Neural progenitor cell (in vitro differentiated cells): Measurements from ENCODE around the gene CDK11A. TPM values are rescaled to one million over a fixed set of nuclear protein-coding genes. Genes with fewer than 3 reads are reported as not detected.
"Not testable (repeated sequence)": the region's sequence is repeated elsewhere in the genome, so short reads cannot be mapped to it uniquely, and the experiment has no call there.

Source experiments
- DNase-seq: peaks from one replicate; pipeline ENCODE4 v3.0.0-alpha.2; 2016; ENCODE audit warnings: low spot score
- H2AFZ ChIP-seq: fragments of 200-600 bp; sonication (generic); replicated peaks from 2 replicates; pipeline ENCODE4 v1.6.1; 2016; ENCODE audit warnings: antibody characterized with exemption
- H3F3A ChIP-seq: fragments of 200-600 bp; sonication (generic); 2 replicates; pipeline ENCODE4 v1.6.1; 2016; ENCODE audit warnings: antibody characterized with exemption, low read depth
- H3K27ac ChIP-seq: fragments of 200-600 bp; sonication (generic); 2 replicates; pipeline ENCODE4 v1.5.1; 2016; ENCODE audit warnings: mild to moderate bottlenecking
- H3K27me3 ChIP-seq: fragments of 200-600 bp; sonication (generic); 2 replicates; pipeline ENCODE4 v1.6.1; 2016; ENCODE audit warnings: mild to moderate bottlenecking, moderate library complexity
- H3K36me3 ChIP-seq: fragments of 200-600 bp; sonication (generic); 2 replicates; pipeline ENCODE4 v1.5.1; 2016
- H3K4me1 ChIP-seq: fragments of 200-600 bp; sonication (generic); 2 replicates; pipeline ENCODE4 v1.6.1; 2016; ENCODE audit warnings: mixed run types
- H3K4me2 ChIP-seq: fragments of 200-600 bp; sonication (generic); 2 replicates; pipeline ENCODE4 v1.6.1; 2016
- H3K4me3 ChIP-seq: fragments of 200-600 bp; sonication (generic); 2 replicates; pipeline ENCODE4 v1.5.1; 2016
- H3K79me2 ChIP-seq: fragments of 200-600 bp; sonication (generic); 2 replicates; pipeline ENCODE4 v1.6.1; 2016; ENCODE audit warnings: low read depth
- H3K9ac ChIP-seq: fragments of 200-600 bp; sonication (generic); 2 replicates; pipeline ENCODE4 v1.6.1; 2016
- H3K9me3 ChIP-seq: fragments of 200-600 bp; sonication (generic); 2 replicates; pipeline ENCODE4 v1.5.1; 2016; ENCODE audit warnings: low read depth
- H4K20me1 ChIP-seq: fragments of 200-600 bp; sonication (generic); 2 replicates; pipeline ENCODE4 v1.6.1; 2016; ENCODE audit warnings: low read depth
- H3K27ac Mint-ChIP-seq: 3 replicates; pipeline ENCODE4 v1.8.0; 2021; ENCODE audit warnings: mixed read lengths
- H3K27me3 Mint-ChIP-seq: 2 replicates; pipeline ENCODE4 v1.8.0; 2022; ENCODE audit warnings: low read depth, mild to moderate bottlenecking, inconsistent platforms, moderate library complexity, mixed read lengths; ENCODE audit not compliant: insufficient read depth
- H3K36me3 Mint-ChIP-seq: 3 replicates; pipeline ENCODE4 v1.8.0; 2021; ENCODE audit warnings: mixed read lengths
- H3K4me1 Mint-ChIP-seq: 3 replicates; pipeline ENCODE4 v1.8.0; 2021; ENCODE audit warnings: mixed read lengths
- H3K4me3 Mint-ChIP-seq: 3 replicates; pipeline ENCODE4 v1.8.0; 2021; ENCODE audit warnings: mild to moderate bottlenecking, moderate library complexity, mixed read lengths
- H3K9me3 Mint-ChIP-seq: 3 replicates; pipeline ENCODE4 v1.8.0; 2020; ENCODE audit warnings: mixed read lengths
- CTCF ChIP-seq: fragments of 200-600 bp; sonication (generic); IDR thresholded peaks from 2 replicates; pipeline ENCODE4 v1.5.1; 2017; ENCODE audit warnings: antibody characterized with exemption, mild to moderate bottlenecking
- EZH2 ChIP-seq: fragments of 200-600 bp; sonication (generic); IDR thresholded peaks from 2 replicates; pipeline ENCODE4 v1.6.1; 2017; ENCODE audit warnings: antibody characterized with exemption, mild to moderate bottlenecking, moderate library complexity
- EZH2phosphoT487 ChIP-seq: fragments of 200-600 bp; sonication (generic); IDR thresholded peaks from 2 replicates; pipeline ENCODE4 v1.6.1; 2017; ENCODE audit warnings: antibody characterized with exemption
- total RNA-seq: library from RNA; depleted of rRNA; stranded (reverse); fragments of >200 nt; gene quantifications from 2 replicates; pipeline ENCODE4 v1.2.3, GENCODE V29; 2015; ENCODE audit warnings: low replicate concordance

The CDK11A gene
- total RNA-seq, 1 donor from 2014 or later: 6.6 TPM

- no peaks in the 10 kb centered on the region for H3K36me3 ChIP-seq
- H3K9ac ChIP-seq: no peak overlapping the region
- Mint-ChIP-seq H3K27me3 (peaks cover 2% of the 10 kb centered on the region), H3K9me3 (no peaks in the 10 kb centered on the region), H3K4me3 (peak overlapping the region; percentile 38), H3K4me1 (peaks cover 3% of the 10 kb centered on the region), H3K27ac (peak overlapping the region; percentile 75), H3K36me3 (no peaks in the 10 kb centered on the region)
- H3K9me3 ChIP-seq: no peaks in the 10 kb centered on the region
- H3F3A ChIP-seq: no peaks in the 10 kb centered on the region
- no peak overlapping the region for H3K4me2 ChIP-seq
- no peaks in the 10 kb centered on the region for H3K79me2 ChIP-seq
- H3K4me3 ChIP-seq: no peak overlapping the region
- no peak for DNase-seq
- no peak overlapping the region for H2AFZ ChIP-seq
- no peaks in the 10 kb centered on the region for H3K27me3 ChIP-seq
- H4K20me1 ChIP-seq: no peaks in the 10 kb centered on the region
- no peaks in the 10 kb centered on the region for H3K4me1 ChIP-seq
- TF ChIP-seq CTCF (no peak), EZH2phosphoT487 (no peak), EZH2 (no peak)
- H3K27ac ChIP-seq: no peak overlapping the region
These were observed 24.6 kb upstream of the CDK11A start for GRCh38 chr1:1748686-1749321.

GRCh38 chr1:1746566-1746909, 22.4 kb upstream of the CDK11A start:
- DNase-seq, H2AFZ ChIP-seq, H3K9me3 ChIP-seq: not testable (repeated sequence)

GRCh38 chr1:1745651-1746565, 21.8 kb upstream of the CDK11A start:
- not testable (repeated sequence) for H3K36me3 Mint-ChIP-seq, H3K9me3 ChIP-seq, H3K4me1 ChIP-seq, H3K9me3 Mint-ChIP-seq, H4K20me1 ChIP-seq, H3K27me3 ChIP-seq, H3K36me3 ChIP-seq, H2AFZ ChIP-seq, H3K27me3 Mint-ChIP-seq, H3F3A ChIP-seq, H3K4me1 Mint-ChIP-seq
- Histone ChIP-seq H3K79me2 (peaks cover 21% of the 10 kb centered on the region), H3K9ac (peak overlapping the region; percentile 89), H3K27ac (peak overlapping the region; percentile 99), H3K4me2 (peak overlapping the region; percentile 52), H3K4me3 (peak overlapping the region; percentile 49)
- peak; percentile 81 for DNase-seq
- Mint-ChIP-seq H3K27ac (peak overlapping the region; percentile 57), H3K4me3 (peak overlapping the region; percentile 77)

More at GRCh38 chr1:1746566-1746909, 22.4 kb upstream of the CDK11A start:
- not testable (repeated sequence) for H3K27me3 Mint-ChIP-seq, H3F3A ChIP-seq, H3K27ac ChIP-seq, H3K36me3 Mint-ChIP-seq, H3K4me1 Mint-ChIP-seq, H3K27me3 ChIP-seq, H4K20me1 ChIP-seq, H3K4me1 ChIP-seq, H3K9me3 Mint-ChIP-seq, H3K4me3 Mint-ChIP-seq, H3K9ac ChIP-seq, H3K36me3 ChIP-seq, H3K27ac Mint-ChIP-seq
- Histone ChIP-seq H3K4me2 (peak overlapping the region; percentile 52), H3K79me2 (peaks cover 18% of the 10 kb centered on the region), H3K4me3 (peak overlapping the region; percentile 49)

- H3K36me3 Mint-ChIP-seq, H2AFZ ChIP-seq, H3K9ac ChIP-seq, H3K4me1 ChIP-seq, H3K9me3 ChIP-seq, H3K36me3 ChIP-seq, H3K4me1 Mint-ChIP-seq, H4K20me1 ChIP-seq, DNase-seq, H3K27me3 Mint-ChIP-seq, H3K27ac Mint-ChIP-seq, H3K9me3 Mint-ChIP-seq, H3K27ac ChIP-seq, H3F3A ChIP-seq, H3K4me3 ChIP-seq, H3K4me2 ChIP-seq, H3K27me3 ChIP-seq: not testable (repeated sequence)
- H3K79me2 ChIP-seq: peaks cover 27% of the 10 kb centered on the region
- H3K4me3 Mint-ChIP-seq: peak overlapping the region; percentile 60
These were observed 18.4 kb upstream of the CDK11A start for GRCh38 chr1:1742529-1742928.

- not testable (repeated sequence) for H3K9me3 Mint-ChIP-seq, H3K4me3 ChIP-seq, H3K36me3 Mint-ChIP-seq, DNase-seq, H3F3A ChIP-seq, H3K9ac ChIP-seq, H3K4me1 Mint-ChIP-seq, H3K4me1 ChIP-seq, H2AFZ ChIP-seq, H3K27ac Mint-ChIP-seq, H3K9me3 ChIP-seq, H3K4me2 ChIP-seq, H3K4me3 Mint-ChIP-seq, H3K27ac ChIP-seq, H3K27me3 ChIP-seq, H3K27me3 Mint-ChIP-seq, H4K20me1 ChIP-seq, H3K36me3 ChIP-seq
- peaks cover 27% of the 10 kb centered on the region for H3K79me2 ChIP-seq
These were observed 16.9 kb upstream of the CDK11A start for GRCh38 chr1:1741013-1741412.

- H3K4me2 ChIP-seq, H3K9me3 ChIP-seq: not testable (repeated sequence)
These were observed 14.7 kb upstream of the CDK11A start for GRCh38 chr1:1738799-1739337.

More at GRCh38 chr1:1738799-1739337, 14.7 kb upstream of the CDK11A start:
- not testable (repeated sequence) for H3K4me3 Mint-ChIP-seq, H4K20me1 ChIP-seq, H3F3A ChIP-seq, H3K27ac Mint-ChIP-seq, H2AFZ ChIP-seq, H3K27ac ChIP-seq, H3K4me1 Mint-ChIP-seq, H3K36me3 Mint-ChIP-seq, H3K4me3 ChIP-seq, H3K27me3 Mint-ChIP-seq, H3K4me1 ChIP-seq, H3K9me3 Mint-ChIP-seq, DNase-seq, H3K27me3 ChIP-seq, H3K36me3 ChIP-seq, H3K9ac ChIP-seq
- peaks cover 27% of the 10 kb centered on the region for H3K79me2 ChIP-seq
